SIG-M5 (cell line): ENCODE results near the gene KRI1.
"Not testable (repeated sequence)": the region's sequence is repeated elsewhere in the genome, so short reads cannot be mapped to it uniquely, and the experiment has no call there.

Experiments used
- DNase-seq: peaks from one replicate; lab custom pipeline; 2025; lab: John Stamatoyannopoulos, UW

KRI1 gene

GRCh38 chr19:10575011-10575716 is 9.4 kb upstream of the KRI1 start:
- DNase-seq: no peak

DNA sequence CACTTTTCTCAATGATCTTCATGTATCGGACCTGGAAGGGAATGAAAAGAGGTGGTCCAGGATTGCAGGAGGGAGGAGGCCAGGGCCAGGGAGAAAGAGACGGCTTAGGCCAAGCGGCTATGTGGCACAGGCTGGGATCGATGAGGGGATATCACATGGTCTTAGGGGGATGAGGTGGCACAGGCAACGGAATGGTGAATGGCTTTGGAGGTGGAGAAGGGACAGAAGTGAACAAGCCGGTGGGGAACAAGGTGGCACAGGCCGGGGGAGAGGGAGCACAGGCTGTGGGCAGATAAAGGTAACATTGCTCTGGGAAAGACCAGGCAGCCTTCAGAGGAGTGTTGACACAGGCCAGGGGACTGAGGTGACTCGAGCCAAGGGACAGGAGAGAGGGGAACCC is 8.7 kb upstream of the KRI1 start:
- DNase-seq: no peak

GRCh38 chr19:10573793-10574192 is 8.0 kb upstream of the KRI1 start:
- DNase-seq: not testable (repeated sequence)

- DNase-seq: peak; percentile 88
Measured at GRCh38 chr19:10568826-10569651, 3.2 kb upstream of the KRI1 start, which contains the start of gene CDKN2D. Gene CDKN2D (minus strand): TSS chr19:10568979. CDS start chr19:10568653, 326 bp downstream.

DNA sequence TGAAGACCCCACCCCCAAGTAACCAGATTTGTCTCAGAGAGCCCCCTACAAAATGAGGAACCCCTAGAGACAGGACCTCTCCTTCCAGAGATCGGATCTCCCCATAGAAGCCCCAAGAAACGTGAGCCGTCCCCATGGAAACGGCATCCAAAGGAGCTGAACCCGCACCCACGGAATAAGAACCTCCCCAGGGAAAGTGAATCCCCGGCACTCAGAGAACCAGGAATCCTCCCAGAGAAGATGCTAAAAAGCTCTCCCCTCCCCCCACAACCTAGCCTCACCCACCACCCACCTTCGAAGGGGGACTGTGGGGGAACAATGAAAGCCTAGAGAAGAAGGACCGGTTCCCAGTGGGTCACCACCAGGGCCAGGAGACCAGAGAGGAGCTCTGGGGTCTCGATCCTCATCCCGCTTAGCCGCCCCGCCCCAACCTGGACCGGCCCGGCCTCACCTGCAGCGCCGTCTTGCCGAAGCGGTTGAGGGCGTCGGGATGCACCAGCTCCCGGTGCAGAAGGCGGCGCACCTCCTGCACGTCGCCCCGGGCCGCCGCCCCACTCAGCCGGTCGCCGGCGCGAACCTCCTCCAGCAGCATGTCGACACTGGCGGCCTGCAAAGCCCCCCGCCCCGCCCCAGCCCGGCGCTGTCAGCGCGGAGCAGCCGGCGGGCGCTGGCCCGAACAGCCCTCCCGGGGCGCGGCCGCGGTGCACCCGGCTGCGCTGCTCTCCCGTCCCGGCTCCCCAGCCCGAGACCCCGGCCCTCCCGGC is 2.4 kb upstream of the KRI1 start:
- no peak for DNase-seq

DNA sequence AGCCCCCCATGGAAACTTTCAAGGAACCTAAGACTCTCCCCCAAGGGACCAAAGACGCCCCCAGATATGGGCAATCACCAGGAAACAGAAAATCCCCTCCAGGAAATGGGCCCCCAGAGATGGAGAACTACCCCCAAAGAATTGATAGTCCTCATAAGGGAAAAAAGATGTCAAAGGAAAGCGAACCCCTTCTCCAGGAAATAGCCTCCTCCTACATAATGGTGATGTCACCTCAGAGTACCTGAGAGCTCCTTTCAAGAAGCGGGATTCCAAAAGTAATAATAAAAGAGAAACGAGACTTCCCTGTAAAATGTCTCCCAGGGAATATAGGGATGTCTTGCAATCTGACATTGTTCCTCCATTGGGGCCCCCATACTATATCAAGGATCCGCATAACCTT is 1.8 kb upstream of the KRI1 start:
- DNase-seq: no peak

DNA sequence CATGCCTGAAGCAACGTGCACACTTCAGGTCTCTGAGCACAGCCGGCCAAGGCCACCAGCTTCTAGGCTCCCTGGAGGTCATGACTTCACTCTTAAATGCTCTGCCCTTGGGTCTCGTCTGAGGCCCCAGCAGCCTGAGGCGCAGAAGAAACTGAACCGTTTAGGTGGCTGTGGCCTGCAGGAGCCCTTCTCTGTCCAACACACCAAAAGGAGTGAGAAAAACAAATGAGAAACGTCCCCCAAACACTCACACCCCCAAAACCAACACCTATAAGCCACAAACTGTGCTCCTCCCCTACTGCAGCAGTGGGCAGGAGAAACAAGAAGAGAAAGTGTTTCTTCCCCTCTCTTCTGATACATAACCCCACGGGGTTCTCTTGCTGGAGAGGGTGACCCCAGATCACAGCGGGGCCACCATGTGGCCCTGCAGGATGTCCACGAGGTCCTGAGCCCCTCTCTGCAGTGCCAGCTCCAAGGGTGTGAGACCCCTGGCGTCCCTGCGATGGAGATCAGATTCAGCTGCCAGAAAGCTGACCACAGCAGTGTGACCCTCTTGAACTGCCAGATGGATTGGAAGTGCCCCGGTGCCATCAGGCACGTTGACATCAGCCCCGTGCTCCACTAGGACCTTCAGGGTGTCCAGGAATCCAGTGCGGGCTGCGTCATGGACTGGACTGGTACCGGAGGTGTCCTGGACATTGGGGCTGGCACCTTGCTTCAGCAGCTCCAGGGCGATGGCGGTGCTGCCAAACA is 1.0 kb upstream of the KRI1 start:
- no peak for DNase-seq

DNA sequence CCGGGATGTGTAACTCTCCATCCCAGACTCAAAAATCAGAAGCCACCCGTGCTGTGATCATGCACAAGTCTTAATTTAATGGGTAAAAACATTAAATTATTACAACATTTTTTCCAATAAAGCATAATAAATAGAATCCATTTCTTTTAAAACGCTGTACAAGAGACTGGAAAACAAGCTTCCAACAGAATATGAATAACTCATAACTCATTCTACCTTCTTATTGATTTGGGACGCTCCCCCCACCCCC is 523 bp upstream of the KRI1 start:
- DNase-seq: no peak

- DNase-seq: no peak
Measured at GRCh38 chr19:10565028-10565566, 713 bp downstream of the KRI1 start.

DNA sequence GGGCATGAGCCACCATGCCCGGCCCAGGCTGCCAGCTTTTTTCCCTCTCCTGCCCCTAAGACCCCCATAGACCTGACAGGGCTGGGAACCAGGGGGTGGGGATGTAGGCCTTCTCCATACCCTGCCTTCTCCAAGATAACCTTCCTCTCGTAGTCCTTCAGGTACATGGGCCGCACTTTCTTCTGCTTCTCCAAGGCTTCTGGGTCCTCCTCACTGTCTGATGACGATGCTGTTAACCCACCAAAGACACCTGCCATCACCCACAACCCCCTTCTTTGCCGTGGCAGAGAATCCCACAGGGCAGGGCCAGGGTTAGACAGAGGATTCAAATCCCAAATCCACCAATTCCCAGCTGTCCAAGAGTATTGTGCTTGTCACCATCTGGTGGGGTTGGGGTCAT is 3.2 kb downstream of the KRI1 start:
- DNase-seq: no peak

DNA sequence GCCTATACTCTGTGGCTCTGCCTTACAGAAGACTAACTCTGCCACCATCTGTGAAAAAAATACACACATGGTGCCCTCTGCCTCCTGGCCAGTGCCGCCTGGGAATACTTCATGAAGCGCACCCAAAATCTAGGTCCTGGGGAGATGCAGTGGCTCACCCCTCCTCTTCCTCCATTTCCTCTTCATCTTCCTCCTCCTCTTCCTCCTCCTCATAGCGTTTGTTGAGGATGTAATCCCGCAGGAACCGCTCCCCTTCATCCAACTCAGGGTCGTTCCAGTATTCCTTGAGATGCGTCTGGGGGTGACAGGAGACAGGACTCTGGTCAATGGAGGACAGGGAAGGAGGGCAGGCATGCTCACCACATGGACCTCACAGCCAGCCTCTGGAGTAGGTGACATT is 5.7 kb downstream of the KRI1 start:
- DNase-seq: no peak

DNA sequence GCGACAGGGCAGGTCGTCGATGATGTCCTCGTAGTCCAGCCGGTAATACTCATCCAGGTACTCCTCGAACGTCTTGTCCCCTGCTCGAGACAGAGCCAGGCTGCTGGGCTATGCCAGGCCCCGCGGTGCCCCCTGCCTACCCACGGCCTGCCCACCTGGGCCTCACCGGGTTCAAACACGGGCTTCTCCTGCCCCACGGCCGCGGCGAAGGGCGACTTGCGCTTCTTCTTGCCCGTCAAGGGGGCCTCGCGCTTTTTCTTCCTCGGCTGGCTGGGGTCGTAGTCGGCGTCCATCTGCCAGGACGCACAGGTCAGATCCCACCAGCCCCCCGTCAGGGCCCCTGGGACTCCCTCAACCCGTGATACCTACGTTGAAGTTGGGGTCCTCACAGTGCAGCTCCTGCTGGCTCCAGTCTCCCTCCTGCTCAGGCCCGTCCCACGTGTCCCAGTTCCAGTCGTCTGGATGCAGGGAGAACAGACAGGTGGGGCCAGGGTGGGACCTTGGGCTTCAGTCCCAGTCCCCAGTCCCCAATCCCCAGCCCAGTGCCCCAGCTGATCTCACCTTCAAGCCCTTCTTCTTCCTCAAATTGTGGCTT is 8.1 kb downstream of the KRI1 start:
- DNase-seq: no peak

- no peak for DNase-seq
Measured at GRCh38 chr19:10555610-10555973, 10.2 kb downstream of the KRI1 start.

- DNase-seq: no peak
Measured at GRCh38 chr19:10554760-10555609, 10.8 kb downstream of the KRI1 start.

DNA sequence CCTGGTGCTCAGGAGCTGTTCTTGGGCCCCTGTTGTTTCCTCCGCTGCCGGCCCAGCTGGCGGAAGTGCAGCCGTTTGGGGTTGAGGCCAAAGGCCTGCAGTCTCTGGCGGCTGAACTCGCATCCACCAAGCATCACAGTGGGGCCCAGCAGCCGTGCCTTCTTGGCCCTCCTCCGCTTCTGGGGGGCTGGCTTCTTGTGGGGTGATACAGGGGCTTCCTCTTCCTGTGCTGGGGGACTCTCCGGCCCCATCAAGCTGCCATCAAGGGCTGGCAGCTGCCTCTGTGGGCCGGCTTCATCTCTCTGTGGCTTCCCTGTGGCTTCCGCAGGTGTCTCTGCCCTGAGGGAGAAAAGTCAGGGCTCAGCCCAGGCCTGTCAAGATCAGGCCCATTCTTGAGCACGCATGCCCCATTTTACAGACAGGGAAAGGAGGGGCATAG is 11.8 kb downstream of the KRI1 start:
- DNase-seq: no peak

DNA sequence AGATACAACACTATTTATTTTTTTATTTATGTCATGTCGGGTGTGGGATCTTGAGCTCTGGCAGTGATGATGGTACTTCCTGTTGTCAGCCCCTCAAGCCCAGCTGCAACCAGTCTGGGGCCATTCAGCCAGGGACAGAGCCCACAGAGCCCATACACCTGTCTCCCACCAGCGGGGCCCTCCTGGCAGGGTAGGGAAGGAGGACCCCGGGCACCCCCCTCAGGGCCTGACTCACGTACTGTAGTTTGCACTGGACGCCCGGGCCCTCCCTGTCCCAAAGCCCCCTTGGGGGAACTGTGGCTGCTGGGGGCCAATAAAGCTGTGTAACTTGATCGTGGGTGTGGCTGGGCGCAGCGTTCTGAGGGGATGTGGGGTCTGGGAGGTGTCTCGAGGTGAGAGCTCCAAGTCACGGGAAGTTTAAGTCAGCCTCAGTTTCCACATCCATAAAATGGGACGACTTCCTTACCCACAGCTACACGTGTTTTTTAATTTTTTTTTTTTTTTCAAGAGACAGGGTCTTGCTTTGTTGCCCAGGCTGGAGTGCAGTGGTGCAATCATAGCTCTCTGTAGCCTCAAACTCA is 12.6 kb downstream of the KRI1 start:
- DNase-seq: no peak

GRCh38 chr19:10552510-10553053 is 13.2 kb downstream of the KRI1 start:
- no peak for DNase-seq

GRCh38 chr19:10551698-10552301 is 14.0 kb downstream of the KRI1 start:
- no peak for DNase-seq

GRCh38 chr19:10551006-10551405 is 14.8 kb downstream of the KRI1 start:
- DNase-seq: not testable (repeated sequence)

DNA sequence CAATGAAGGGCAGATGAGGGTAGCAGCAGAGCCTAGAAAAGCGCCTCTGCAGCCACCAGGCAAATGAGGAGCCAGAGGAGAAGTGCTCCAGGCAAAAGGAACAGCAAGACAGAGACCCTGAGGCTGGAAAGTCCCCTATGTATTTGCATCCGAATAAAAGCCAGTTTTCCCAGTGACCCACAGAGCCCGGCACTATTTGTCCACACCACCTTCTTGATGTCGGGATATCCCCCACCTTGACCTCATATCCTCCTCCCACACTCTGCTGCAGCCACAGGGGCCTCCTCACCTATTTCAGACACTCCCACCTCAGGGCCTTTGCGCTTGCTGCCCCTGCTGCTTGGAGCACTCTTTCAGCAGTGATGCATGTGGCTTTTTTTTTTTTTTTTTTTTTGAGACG is 15.5 kb downstream of the KRI1 start:
- no peak for DNase-seq
